PC-3 (cell line): ENCODE measurements around the gene DBP.

Source experiments
- CTCF ChIP-seq: fragments of 300-600 bp; sonication (generic); conservative IDR thresholded peaks from 2 replicates; pipeline ENCODE4 v1.5.1; 2017; ENCODE audit warnings: antibody characterized with exemption, low read depth, mild to moderate bottlenecking, low read length
- EZH2 ChIP-seq: fragments of 300-600 bp; sonication (generic); IDR thresholded peaks from one replicate; pipeline ENCODE4 v1.6.1; 2017; ENCODE audit warnings: antibody characterized with exemption, mild to moderate bottlenecking, low read length; ENCODE audit not compliant: unreplicated experiment
- EZH2phosphoT487 ChIP-seq: fragments of 300-600 bp; sonication (generic); IDR thresholded peaks from 2 replicates; pipeline ENCODE4 v1.6.1; 2018; ENCODE audit warnings: mild to moderate bottlenecking, antibody characterized with exemption, low read length, borderline replicate concordance

GRCh38 chr19:48683349-48683748 lies 46.2 kb upstream of the DBP start:
- TF ChIP-seq CTCF: no peak
- no peak for TF ChIP-seq EZH2
- no peak for TF ChIP-seq EZH2phosphoT487
